ENCODE measurements around the gene MTF1.

GRCh38 chr1:37850352-37850955 is 8.9 kb downstream of the MTF1 start:
- TF ChIP-seq ZNF274 (IDR thresholded peaks at IDR 0.05; ENCODE audit: low read depth, low read length): no peak
- no peak for TF ChIP-seq YY1 (IDR thresholded peaks at IDR 0.05; ENCODE audit: insufficient read depth, insufficient read length)
